HG03139 (cell line): ENCODE measurements around the gene CNOT8.
"Not testable (repeated sequence)": the region's sequence is repeated elsewhere in the genome, so short reads cannot be mapped to it uniquely, and the experiment has no call there.

ENCODE experiments used
- ATAC-seq: cut with Tn5 transposase; IDR thresholded peaks from one replicate; pipeline ENCODE4 v1.9.1; 2021; ENCODE audit not compliant: unreplicated experiment

CNOT8 gene

GRCh38 chr5:154834053-154834452, 24.4 kb upstream of the CNOT8 start:
- ATAC-seq, result no peak

- not testable (repeated sequence) for ATAC-seq
Measured at GRCh38 chr5:154835701-154836052, 22.8 kb upstream of the CNOT8 start.

GRCh38 chr5:154836225-154836624, 22.2 kb upstream of the CNOT8 start:
- ATAC-seq, result no peak

GRCh38 chr5:154837009-154837901, 21.2 kb upstream of the CNOT8 start:
- ATAC-seq, result no peak

- no peak for ATAC-seq
Measured at GRCh38 chr5:154840435-154841272, 17.8 kb upstream of the CNOT8 start.

GRCh38 chr5:154841273-154841661, 17.2 kb upstream of the CNOT8 start:
- no peak for ATAC-seq

- no peak for ATAC-seq
Measured at GRCh38 chr5:154842689-154843530, 15.5 kb upstream of the CNOT8 start.

- no peak for ATAC-seq
Measured at GRCh38 chr5:154844809-154845208, 13.6 kb upstream of the CNOT8 start.

- ATAC-seq, result no peak
Measured at GRCh38 chr5:154849264-154849785, 9.1 kb upstream of the CNOT8 start.

GRCh38 chr5:154849791-154850201, 8.6 kb upstream of the CNOT8 start:
- ATAC-seq, result no peak

GRCh38 chr5:154850255-154851062, 8.0 kb upstream of the CNOT8 start, which contains the start of gene FAXDC2:
Gene FAXDC2, minus strand, starts transcription at chr5:154850603. Its CDS starts 12,425 bp downstream, at chr5:154838178.
- no peak for ATAC-seq

GRCh38 chr5:154851351-154851750, 7.1 kb upstream of the CNOT8 start:
- ATAC-seq, result no peak

GRCh38 chr5:154857530-154858296, 714 bp upstream of the CNOT8 start:
- peak; percentile 54 for ATAC-seq

- no peak for ATAC-seq
Measured at GRCh38 chr5:154858972-154859871, 795 bp downstream of the CNOT8 start.

- no peak for ATAC-seq
Measured at GRCh38 chr5:154860123-154860522, 1.7 kb downstream of the CNOT8 start.

- ATAC-seq, result no peak
Measured at GRCh38 chr5:154860765-154861164, 2.3 kb downstream of the CNOT8 start.

GRCh38 chr5:154861946-154862345, 3.5 kb downstream of the CNOT8 start:
- ATAC-seq, result no peak

- no peak for ATAC-seq
Measured at GRCh38 chr5:154862766-154863165, 4.3 kb downstream of the CNOT8 start.
